GM12878 (cell line): ENCODE data around the gene ZFPM1.

Experiments
- FOXK2 ChIP-seq: fragments of 450-650 bp; IDR thresholded peaks from 2 replicates; pipeline ENCODE4 v1.6.1; 2017; ENCODE audit warnings: mild to moderate bottlenecking, moderate library complexity
- RFX5 ChIP-seq: IDR thresholded peaks from 2 replicates; pipeline ENCODE4 v1.6.1; 2011; ENCODE audit warnings: low read depth, low read length, improper control_type of control experiment
- SUPT20H ChIP-seq: IDR thresholded peaks from 2 replicates; pipeline ENCODE4 v1.6.1; 2011; ENCODE audit warnings: low read depth, mild to moderate bottlenecking, low read length, moderate library complexity, borderline replicate concordance; ENCODE audit not compliant: control insufficient read depth
- TF ChIP-seq, protein P1 (sequence below), 3 experiments: IDR thresholded peaks in 2 of 3; conservative IDR thresholded peaks in 1 of 3; 2 replicates each; pipeline ENCODE4 v1.5.1; 2011; ENCODE audit warnings: low read depth in 3 of 3, low read length in 3 of 3, mild to moderate bottlenecking in 3 of 3, control low read depth in 2 of 3, moderate library complexity in 2 of 3, inconsistent platforms in 1 of 3, mixed read lengths in 1 of 3; ENCODE audit not compliant: control insufficient read depth in 2 of 3, insufficient read depth in 1 of 3; ENCODE audit errors: extremely low read depth in 1 of 3

DNA sequence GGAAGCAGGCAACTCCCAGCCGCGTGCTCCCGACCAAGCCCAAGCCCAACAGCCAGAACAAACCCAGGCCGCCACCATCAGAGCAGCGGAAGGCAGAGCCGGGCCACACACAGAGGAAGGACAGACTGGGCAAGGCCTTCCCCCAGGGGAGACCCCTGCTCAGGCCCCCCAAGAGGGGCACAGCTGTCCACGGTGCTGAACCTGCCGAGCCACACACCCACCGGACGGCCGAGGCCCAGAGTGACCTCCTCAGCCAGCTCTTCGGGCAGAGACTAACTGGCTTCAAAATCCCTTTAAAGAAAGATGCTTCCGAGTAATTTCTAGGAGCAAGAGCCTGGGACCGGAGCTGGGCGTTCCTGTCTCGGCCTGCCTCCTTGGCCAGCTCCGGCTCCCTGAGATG is 14.1 kb upstream of the ZFPM1 start:
- TF ChIP-seq, protein P1, sequence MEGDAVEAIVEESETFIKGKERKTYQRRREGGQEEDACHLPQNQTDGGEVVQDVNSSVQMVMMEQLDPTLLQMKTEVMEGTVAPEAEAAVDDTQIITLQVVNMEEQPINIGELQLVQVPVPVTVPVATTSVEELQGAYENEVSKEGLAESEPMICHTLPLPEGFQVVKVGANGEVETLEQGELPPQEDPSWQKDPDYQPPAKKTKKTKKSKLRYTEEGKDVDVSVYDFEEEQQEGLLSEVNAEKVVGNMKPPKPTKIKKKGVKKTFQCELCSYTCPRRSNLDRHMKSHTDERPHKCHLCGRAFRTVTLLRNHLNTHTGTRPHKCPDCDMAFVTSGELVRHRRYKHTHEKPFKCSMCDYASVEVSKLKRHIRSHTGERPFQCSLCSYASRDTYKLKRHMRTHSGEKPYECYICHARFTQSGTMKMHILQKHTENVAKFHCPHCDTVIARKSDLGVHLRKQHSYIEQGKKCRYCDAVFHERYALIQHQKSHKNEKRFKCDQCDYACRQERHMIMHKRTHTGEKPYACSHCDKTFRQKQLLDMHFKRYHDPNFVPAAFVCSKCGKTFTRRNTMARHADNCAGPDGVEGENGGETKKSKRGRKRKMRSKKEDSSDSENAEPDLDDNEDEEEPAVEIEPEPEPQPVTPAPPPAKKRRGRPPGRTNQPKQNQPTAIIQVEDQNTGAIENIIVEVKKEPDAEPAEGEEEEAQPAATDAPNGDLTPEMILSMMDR (IDR thresholded peaks at IDR 0.05 in 2 of 3, conservative IDR thresholded peaks at IDR 0.05 in 1 of 3; ENCODE audit: control insufficient read depth in 2 of 3, extremely low read depth in 1 of 3, insufficient read depth in 1 of 3, low read depth in 3 of 3, low read length in 3 of 3), result no peak
- no peak for TF ChIP-seq SUPT20H
- TF ChIP-seq FOXK2, result no peak
- no peak for TF ChIP-seq RFX5
